B cell (primary cell): ENCODE data around the gene USH1C.

Source experiments
- EZH2 ChIP-seq: IDR thresholded peaks from 2 replicates; pipeline ENCODE4 v1.6.1; 2012; ENCODE audit warnings: borderline replicate concordance, low read depth, mild to moderate bottlenecking, moderate library complexity, low read length; ENCODE audit not compliant: insufficient read depth, poor library complexity, severe bottlenecking
- TF ChIP-seq, protein P1 (sequence below): fragments of 200-600 bp; IDR thresholded peaks from one replicate; pipeline ENCODE4 v1.8.0; 2022; ENCODE audit warnings: antibody characterized with exemption, mild to moderate bottlenecking

GRCh38 chr11:17550450-17551346 lies 6.5 kb upstream of the USH1C start:
- TF ChIP-seq, protein P1, sequence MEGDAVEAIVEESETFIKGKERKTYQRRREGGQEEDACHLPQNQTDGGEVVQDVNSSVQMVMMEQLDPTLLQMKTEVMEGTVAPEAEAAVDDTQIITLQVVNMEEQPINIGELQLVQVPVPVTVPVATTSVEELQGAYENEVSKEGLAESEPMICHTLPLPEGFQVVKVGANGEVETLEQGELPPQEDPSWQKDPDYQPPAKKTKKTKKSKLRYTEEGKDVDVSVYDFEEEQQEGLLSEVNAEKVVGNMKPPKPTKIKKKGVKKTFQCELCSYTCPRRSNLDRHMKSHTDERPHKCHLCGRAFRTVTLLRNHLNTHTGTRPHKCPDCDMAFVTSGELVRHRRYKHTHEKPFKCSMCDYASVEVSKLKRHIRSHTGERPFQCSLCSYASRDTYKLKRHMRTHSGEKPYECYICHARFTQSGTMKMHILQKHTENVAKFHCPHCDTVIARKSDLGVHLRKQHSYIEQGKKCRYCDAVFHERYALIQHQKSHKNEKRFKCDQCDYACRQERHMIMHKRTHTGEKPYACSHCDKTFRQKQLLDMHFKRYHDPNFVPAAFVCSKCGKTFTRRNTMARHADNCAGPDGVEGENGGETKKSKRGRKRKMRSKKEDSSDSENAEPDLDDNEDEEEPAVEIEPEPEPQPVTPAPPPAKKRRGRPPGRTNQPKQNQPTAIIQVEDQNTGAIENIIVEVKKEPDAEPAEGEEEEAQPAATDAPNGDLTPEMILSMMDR: no peak
- TF ChIP-seq EZH2: no peak
